Measurements from ENCODE around the gene KCNB1. TPM values are rescaled to one million over a fixed set of nuclear protein-coding genes. Genes with fewer than 3 reads are reported as not detected.
A peak's percentile ranks its signal among the peaks of the same experiment; 100 is the strongest.

The KCNB1 gene
- total RNA-seq, 4 donors from 2014 or later = 0.29 to 32.5 (median 7.0) TPM

GRCh38 chr20:49516916-49517804 lies 34.7 kb upstream of the KCNB1 start:
- H3K9me3 ChIP-seq = no peaks in the 10 kb centered on the region
- no peak overlapping the region for H3K4me3 ChIP-seq
- H3K36me3 ChIP-seq = no peaks in the 10 kb centered on the region
- no peak for DNase-seq
- H3K27ac ChIP-seq = peak overlapping the region in 1 of 2 donors; percentile 18
- no peaks in the 10 kb centered on the region for H3K4me1 ChIP-seq
- intact Hi-C loops (cut with DNase I; ENCODE audit: low total_unique reads) = no loop called here
- no peaks in the 10 kb centered on the region for H3K27me3 ChIP-seq
- no peak for TF ChIP-seq POLR2A (IDR thresholded peaks at IDR 0.05)
- TF ChIP-seq CTCF (IDR thresholded peaks at IDR 0.05) = no peak

GRCh38 chr20:49515586-49515985 lies 33.1 kb upstream of the KCNB1 start:
- no peaks in the 10 kb centered on the region for H3K36me3 ChIP-seq
- intact Hi-C loops (cut with DNase I; ENCODE audit: low total_unique reads) = no loop called here

GRCh38 chr20:49513517-49513916 lies 31.0 kb upstream of the KCNB1 start:
- DNase-seq = no peak
- H3K9me3 ChIP-seq = no peaks in the 10 kb centered on the region
- H3K4me3 ChIP-seq = no peak overlapping the region
- intact Hi-C loops (cut with DNase I; ENCODE audit: low total_unique reads) = no loop called here
- H3K27me3 ChIP-seq = no peaks in the 10 kb centered on the region
- H3K27ac ChIP-seq = peak overlapping the region in 1 of 2 donors; percentile 41
- H3K36me3 ChIP-seq = no peaks in the 10 kb centered on the region
- TF ChIP-seq CTCF (IDR thresholded peaks at IDR 0.05) (no peak), POLR2A (IDR thresholded peaks at IDR 0.05) (no peak)
- peaks cover 4 to 7% of the 10 kb centered on the region in 2 donors for H3K4me1 ChIP-seq

More at GRCh38 chr20:49515586-49515985, 33.1 kb upstream of the KCNB1 start:
- TF ChIP-seq CTCF (IDR thresholded peaks at IDR 0.05) = no peak
- no peak for TF ChIP-seq POLR2A (IDR thresholded peaks at IDR 0.05)
- no peak for DNase-seq
- H3K27ac ChIP-seq = no peak overlapping the region
- peaks cover 0 to 4% of the 10 kb centered on the region in 2 donors for H3K4me1 ChIP-seq
- no peaks in the 10 kb centered on the region for H3K27me3 ChIP-seq
- no peaks in the 10 kb centered on the region for H3K9me3 ChIP-seq
- no peak overlapping the region for H3K4me3 ChIP-seq

- Histone ChIP-seq H3K36me3 (no peaks in the 10 kb centered on the region), H3K27me3 (no peaks in the 10 kb centered on the region), H3K4me1 (peaks cover 4 to 12% of the 10 kb centered on the region in 2 donors), H3K9me3 (no peaks in the 10 kb centered on the region), H3K27ac (peak overlapping the region in 1 of 2 donors; percentile 41), H3K4me3 (no peak overlapping the region)
- TF ChIP-seq POLR2A (IDR thresholded peaks at IDR 0.05) (no peak), CTCF (IDR thresholded peaks at IDR 0.05) (no peak)
- DNase-seq = no peak
- intact Hi-C loops (cut with DNase I; ENCODE audit: low total_unique reads) = no loop called here
These were observed 30.5 kb upstream of the KCNB1 start for GRCh38 chr20:49513009-49513408.

GRCh38 chr20:49511788-49512525 lies 29.5 kb upstream of the KCNB1 start:
- no peaks in the 10 kb centered on the region for H3K27me3 ChIP-seq
- peaks cover 4 to 12% of the 10 kb centered on the region in 2 donors for H3K4me1 ChIP-seq
- intact Hi-C loops (cut with DNase I; ENCODE audit: low total_unique reads) = no loop called here
- no peaks in the 10 kb centered on the region for H3K9me3 ChIP-seq
- peak overlapping the region; percentile 73 to 78 for H3K27ac ChIP-seq
- no peak for TF ChIP-seq POLR2A (IDR thresholded peaks at IDR 0.05)
- no peak for TF ChIP-seq CTCF (IDR thresholded peaks at IDR 0.05)
- H3K36me3 ChIP-seq = no peaks in the 10 kb centered on the region
- no peak overlapping the region for H3K4me3 ChIP-seq
- no peak for DNase-seq

Data from uterus (tissue), 4 donors.